Cerebellar cortex (tissue), 1 donor: ENCODE data around the gene GOT1.

Experiments used
- DNase-seq: peaks from one replicate; pipeline ENCODE4 v3.0.0-alpha.2; 2015; ENCODE audit warnings: low spot score

GOT1 gene

GRCh38 chr10:99395750-99396445 lies 34.5 kb downstream of the GOT1 start:
- peak; percentile 16 for DNase-seq

- DNase-seq = no peak
Observed at GRCh38 chr10:99394761-99395386, 35.5 kb downstream of the GOT1 start.

- DNase-seq = peak; percentile 37
Observed at GRCh38 chr10:99394256-99394655, 36.2 kb downstream of the GOT1 start.

- DNase-seq = peak; percentile 8
Observed at GRCh38 chr10:99393683-99394082, 36.7 kb downstream of the GOT1 start.

- DNase-seq = no peak
Observed at GRCh38 chr10:99393036-99393435, 37.4 kb downstream of the GOT1 start.

- DNase-seq = no peak
Observed at GRCh38 chr10:99391346-99391745, 39.1 kb downstream of the GOT1 start.

- DNase-seq = no peak
Observed at GRCh38 chr10:99389729-99390480, 40.5 kb downstream of the GOT1 start.

GRCh38 chr10:99387541-99387940 lies 42.9 kb downstream of the GOT1 start:
- no peak for DNase-seq

- no peak for DNase-seq
Observed at GRCh38 chr10:99387071-99387470, 43.4 kb downstream of the GOT1 start.

- no peak for DNase-seq
Observed at GRCh38 chr10:99382176-99382575, 48.2 kb downstream of the GOT1 start.

GRCh38 chr10:99375426-99375825 lies 55.0 kb downstream of the GOT1 start:
- DNase-seq = no peak

- DNase-seq = no peak
Observed at GRCh38 chr10:99374972-99375371, 55.5 kb downstream of the GOT1 start.

GRCh38 chr10:99374526-99374925 lies 55.9 kb downstream of the GOT1 start:
- DNase-seq = no peak

- DNase-seq = no peak
Observed at GRCh38 chr10:99372546-99373271, 57.7 kb downstream of the GOT1 start.

GRCh38 chr10:99370993-99371392 lies 59.4 kb downstream of the GOT1 start:
- DNase-seq = no peak

- DNase-seq = no peak
Observed at GRCh38 chr10:99369551-99369950, 60.9 kb downstream of the GOT1 start.

GRCh38 chr10:99369126-99369525 lies 61.3 kb downstream of the GOT1 start:
- DNase-seq = no peak

- DNase-seq = no peak
Observed at GRCh38 chr10:99368646-99369045, 61.8 kb downstream of the GOT1 start.

- DNase-seq = no peak
Observed at GRCh38 chr10:99366666-99367065, 63.8 kb downstream of the GOT1 start.

GRCh38 chr10:99365736-99366135 lies 64.7 kb downstream of the GOT1 start:
- peak; percentile 45 for DNase-seq

- peak; percentile 61 for DNase-seq
Observed at GRCh38 chr10:99365311-99365710, 65.1 kb downstream of the GOT1 start.

- no peak for DNase-seq
Observed at GRCh38 chr10:99364125-99364524, 66.3 kb downstream of the GOT1 start.
